A673 (cell line): Measurements from ENCODE around the gene MAPK9. TPM values are rescaled to one million over a fixed set of nuclear protein-coding genes. Genes with fewer than 3 reads are reported as not detected.

Experiments
- BruUV-seq: library from RNA; stranded (reverse); fragments of 400-500 nt; replicated peaks from 2 replicates; lab custom pipeline; 2021; lab: Mats Ljungman, UMichigan
- CTCF ChIA-PET: fragments of 300-600 bp; sonication (Branson Sonifier 250); formaldehyde crosslinking; loops from one replicate; lab custom pipeline; 2022; ENCODE audit warnings: antibody characterized with exemption; lab: Charles Lee
- POLR2A ChIA-PET: fragments of 300-600 bp; sonication (Branson Sonifier 250); formaldehyde crosslinking; loops from one replicate; lab custom pipeline; 2022; ENCODE audit warnings: antibody characterized with exemption; ENCODE audit not compliant: low non-redundant PET; lab: Charles Lee
- DNase-seq: peaks from one replicate; pipeline ENCODE4 v3.0.0-alpha.2; 2015; ENCODE audit warnings: low spot score
- H3K27ac ChIP-seq: fragments of 200-600 bp; sonication (generic); 2 replicates; pipeline ENCODE4 v1.5.1; 2016; ENCODE audit warnings: mixed run types, low read depth, mild to moderate bottlenecking, mixed read lengths, antibody characterized with exemption, low read length; ENCODE audit not compliant: poor library complexity, severe bottlenecking
- H3K27me3 ChIP-seq: fragments of 200-600 bp; sonication (generic); replicated peaks from 2 replicates; pipeline ENCODE4 v1.6.1; 2017; ENCODE audit warnings: mixed run types, low read depth, mild to moderate bottlenecking, mixed read lengths, antibody characterized with exemption, low read length; ENCODE audit not compliant: insufficient read depth, poor library complexity
- H3K36me3 ChIP-seq: fragments of 200-600 bp; sonication (generic); 2 replicates; pipeline ENCODE4 v1.6.1; 2016; ENCODE audit warnings: mixed run types, mild to moderate bottlenecking, mixed read lengths, antibody characterized with exemption, low read length; ENCODE audit not compliant: insufficient read depth, poor library complexity, severe bottlenecking
- H3K4me1 ChIP-seq: fragments of 200-600 bp; sonication (generic); 2 replicates; pipeline ENCODE4 v1.6.1; 2017; ENCODE audit warnings: mixed run types, mild to moderate bottlenecking, mixed read lengths, antibody characterized with exemption, low read length; ENCODE audit not compliant: insufficient read depth, poor library complexity, severe bottlenecking
- H3K4me3 ChIP-seq: fragments of 200-600 bp; sonication (generic); 2 replicates; pipeline ENCODE4 v1.5.1; 2016; ENCODE audit warnings: low read depth, mixed run types, mild to moderate bottlenecking, mixed read lengths, low read length; ENCODE audit not compliant: poor library complexity, severe bottlenecking
- H3K9me3 ChIP-seq: fragments of 200-600 bp; sonication (generic); 2 replicates; pipeline ENCODE4 v1.6.1; 2016; ENCODE audit warnings: mixed run types, low read depth, mild to moderate bottlenecking, mixed read lengths, antibody characterized with exemption, low read length; ENCODE audit not compliant: poor library complexity, severe bottlenecking
- CTCF ChIP-seq: fragments of 300-800, 200-600 bp; sonication (generic); conservative IDR thresholded peaks from 2 replicates; pipeline ENCODE4 v1.5.1; 2017; ENCODE audit warnings: low read depth, mild to moderate bottlenecking, antibody characterized with exemption, low read length, moderate library complexity, mixed read lengths
- EZH2 ChIP-seq: fragments of 200-600 bp; sonication (generic); IDR thresholded peaks from 2 replicates; pipeline ENCODE4 v1.6.1; 2017; ENCODE audit warnings: borderline replicate concordance, low read depth, mild to moderate bottlenecking, mixed read lengths, antibody characterized with exemption, low read length; ENCODE audit not compliant: poor library complexity, severe bottlenecking
- intact Hi-C: fragments of 100-400 bp; cut with micrococcal nuclease; formaldehyde crosslinking; loops from one replicate; pipeline ENCODE4 v1.10.0; 2022; ENCODE audit not compliant: unreplicated experiment
- total RNA-seq: library from RNA; stranded (reverse); gene quantifications from 2 replicates; pipeline ENCODE4 v1.2.3, GENCODE V29; 2021

Gene MAPK9
- total RNA-seq, 1 experiment from 2014 or later = 34.4 TPM

- no peak overlapping the region for H3K27ac ChIP-seq
- no TSS peak for BruUV-seq
- DNase-seq = no peak
- intact Hi-C loops = no loop called here
- no peak for TF ChIP-seq EZH2
- no peak for TF ChIP-seq CTCF
- no peaks in the 10 kb centered on the region for H3K4me1 ChIP-seq
- no peaks in the 10 kb centered on the region for H3K36me3 ChIP-seq
- H3K27me3 ChIP-seq = no peaks in the 10 kb centered on the region
- H3K9me3 ChIP-seq = no peaks in the 10 kb centered on the region
- no peak overlapping the region for H3K4me3 ChIP-seq
- POLR2A ChIA-PET = no interaction called here
- CTCF ChIA-PET = no interaction called here
Measured at GRCh38 chr5:180193749-180194375, 98.0 kb downstream of the MAPK9 start.

- no peak overlapping the region for H3K4me3 ChIP-seq
- no peaks in the 10 kb centered on the region for H3K27me3 ChIP-seq
- peaks cover 5% of the 10 kb centered on the region for H3K9me3 ChIP-seq
- POLR2A ChIA-PET = no interaction called here
- H3K27ac ChIP-seq = no peak overlapping the region
- CTCF ChIA-PET = no interaction called here
- BruUV-seq = no TSS peak
- no peaks in the 10 kb centered on the region for H3K36me3 ChIP-seq
- DNase-seq = no peak
- H3K4me1 ChIP-seq = no peaks in the 10 kb centered on the region
- intact Hi-C loops = no loop called here
- TF ChIP-seq EZH2 = no peak
- no peak for TF ChIP-seq CTCF
Measured at GRCh38 chr5:180191716-180192115, 100.2 kb downstream of the MAPK9 start.

GRCh38 chr5:180187767-180188166 is 104.1 kb downstream of the MAPK9 start:
- H3K27ac ChIP-seq = no peak overlapping the region
- BruUV-seq = no TSS peak
- H3K27me3 ChIP-seq = no peaks in the 10 kb centered on the region
- ChIA-PET POLR2A (no interaction called here), CTCF (no interaction called here)
- no peak for TF ChIP-seq EZH2
- TF ChIP-seq CTCF = no peak
- no peaks in the 10 kb centered on the region for H3K36me3 ChIP-seq
- H3K9me3 ChIP-seq = peaks cover 6% of the 10 kb centered on the region
- H3K4me3 ChIP-seq = no peak overlapping the region
- DNase-seq = no peak
- H3K4me1 ChIP-seq = no peaks in the 10 kb centered on the region
- intact Hi-C loops = no loop called here

Other genes starting within 250 kb of the MAPK9 start
- 31.4 and 31.6 TPM in 2 replicates for gene RNF130, start 220.3 kb downstream of the MAPK9 start, total RNA-seq
- gene RASGEF1C, start 82.9 kb downstream of the MAPK9 start, total RNA-seq = not detected in 2 replicates
- gene GFPT2, start 61.3 kb upstream of the MAPK9 start, total RNA-seq = 0.82 and 1.2 TPM in 2 replicates
- gene CNOT6, start 202.3 kb upstream of the MAPK9 start, total RNA-seq = 60.9 and 61.6 TPM in 2 replicates